ENCODE measurements around the gene TCF7.

Gene TCF7

GRCh38 chr5:134090522-134090921, 24.0 kb upstream of the TCF7 start:
- no peak for DNase-seq (ENCODE audit: low read depth)

- DNase-seq (ENCODE audit: low read depth) = no peak
These were observed 22.8 kb upstream of the TCF7 start for GRCh38 chr5:134091626-134092121.

DNA sequence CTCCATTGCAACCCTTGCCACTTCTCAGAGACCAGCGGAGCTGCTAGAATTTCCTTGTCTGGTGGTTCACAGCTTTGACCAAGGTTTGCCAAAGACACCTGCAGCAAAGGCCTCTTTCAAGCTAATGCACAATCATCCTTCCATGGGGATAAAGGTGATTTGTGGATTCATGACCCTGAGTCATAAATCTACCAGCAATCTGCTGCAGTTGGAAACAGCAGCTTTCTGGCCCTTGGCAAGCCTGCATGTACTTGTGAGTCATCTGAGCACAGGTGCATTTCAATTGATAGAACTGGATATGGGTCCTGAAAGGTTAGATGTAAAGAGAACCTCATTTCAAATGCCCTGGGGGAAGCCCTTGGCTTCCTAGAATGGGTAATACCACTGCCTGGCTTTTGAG, 21.6 kb upstream of the TCF7 start:
- no peak for DNase-seq (ENCODE audit: low read depth)

DNA sequence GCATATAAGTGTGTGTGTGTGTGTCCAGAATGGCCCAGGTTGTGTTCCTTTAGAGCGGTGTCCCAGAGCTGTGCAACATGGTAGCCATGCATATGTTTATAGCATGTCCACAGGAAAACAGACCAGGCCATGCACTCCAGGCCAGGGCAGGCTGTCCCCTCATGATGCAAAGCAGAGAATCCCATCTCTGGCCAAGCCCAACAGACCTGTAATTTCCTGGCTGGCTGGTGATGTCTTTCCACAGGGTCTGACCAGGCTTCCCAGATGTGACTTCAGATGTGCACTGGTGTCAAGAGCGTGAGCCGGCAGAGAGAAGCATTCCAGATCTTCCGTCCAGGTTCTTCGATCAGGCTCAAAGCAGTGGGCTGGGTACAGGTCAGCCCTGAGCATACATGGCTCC, 21.1 kb upstream of the TCF7 start:
- DNase-seq (ENCODE audit: low read depth) = no peak

- no peak for DNase-seq (ENCODE audit: low read depth)
These were observed 19.2 kb upstream of the TCF7 start for GRCh38 chr5:134095293-134095692.

- DNase-seq (ENCODE audit: low read depth) = no peak
These were observed 18.4 kb upstream of the TCF7 start for GRCh38 chr5:134095887-134096589.

- DNase-seq (ENCODE audit: low read depth) = no peak
These were observed 17.2 kb upstream of the TCF7 start for GRCh38 chr5:134097211-134097749.

DNA sequence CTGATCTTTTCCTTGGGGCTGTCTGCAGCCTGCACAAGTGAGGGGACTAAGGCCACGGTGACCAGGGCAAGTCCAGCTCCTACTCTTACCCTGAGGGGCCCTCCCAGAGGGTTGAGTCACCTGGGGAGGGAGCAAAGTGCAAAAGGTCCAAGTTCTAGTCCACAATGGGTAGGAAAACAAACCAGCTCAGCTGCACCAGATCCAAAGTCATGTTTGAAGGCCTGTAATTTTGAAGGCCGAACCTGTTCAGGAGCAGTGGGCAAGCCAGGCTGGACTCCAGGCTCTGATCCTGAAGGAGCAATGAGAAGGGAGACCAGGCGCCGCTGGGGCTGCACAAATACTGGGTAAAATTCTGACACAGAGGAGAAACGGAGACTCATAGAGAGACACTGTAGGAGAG, 15.8 kb upstream of the TCF7 start:
- DNase-seq (ENCODE audit: low read depth) = no peak

- no peak for DNase-seq (ENCODE audit: low read depth)
These were observed 15.1 kb upstream of the TCF7 start for GRCh38 chr5:134099288-134099872.

DNA sequence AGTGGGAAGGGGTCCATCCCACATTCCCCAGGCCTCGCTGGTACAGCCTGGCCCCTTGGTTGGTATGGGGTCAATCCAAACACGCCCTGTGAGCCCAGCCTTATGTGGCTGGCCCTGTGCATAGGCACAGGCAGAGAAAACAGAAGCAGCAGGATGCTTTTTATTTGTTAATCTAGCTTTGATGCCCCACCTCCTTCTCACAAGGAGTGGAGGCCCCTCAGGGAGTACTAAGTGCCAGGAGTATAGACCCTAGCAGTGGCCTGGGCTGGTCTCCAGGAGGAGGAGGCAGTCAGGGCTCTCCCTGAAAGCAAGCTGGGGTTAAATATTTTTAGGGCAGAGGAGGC, 14.6 kb upstream of the TCF7 start:
- no peak for DNase-seq (ENCODE audit: low read depth)

GRCh38 chr5:134100283-134101091, 14.0 kb upstream of the TCF7 start:
- DNase-seq (ENCODE audit: low read depth) = peak; percentile 71

- peak; percentile 76 for DNase-seq (ENCODE audit: low read depth)
These were observed 12.6 kb upstream of the TCF7 start for GRCh38 chr5:134101686-134102439.

DNA sequence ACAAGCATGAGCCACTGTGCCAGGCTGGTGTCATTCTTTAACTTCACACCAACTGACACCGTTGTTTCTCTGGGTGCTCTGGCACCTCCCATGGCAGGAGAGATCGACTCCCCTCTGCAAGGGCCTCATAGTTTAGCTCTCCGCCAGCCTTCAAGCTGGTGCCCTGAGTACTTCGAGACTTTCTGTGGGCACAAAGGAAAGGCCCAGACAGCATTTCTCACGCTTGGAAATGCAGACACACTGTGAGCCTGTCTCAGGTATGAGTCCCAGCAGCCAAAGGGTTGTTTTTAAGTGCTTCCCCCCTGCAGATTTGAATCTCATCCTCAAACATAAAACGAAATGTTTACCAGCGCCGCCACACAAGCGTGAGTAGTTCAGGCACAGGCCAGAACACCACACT, 11.1 kb upstream of the TCF7 start:
- DNase-seq (ENCODE audit: low read depth) = no peak

DNA sequence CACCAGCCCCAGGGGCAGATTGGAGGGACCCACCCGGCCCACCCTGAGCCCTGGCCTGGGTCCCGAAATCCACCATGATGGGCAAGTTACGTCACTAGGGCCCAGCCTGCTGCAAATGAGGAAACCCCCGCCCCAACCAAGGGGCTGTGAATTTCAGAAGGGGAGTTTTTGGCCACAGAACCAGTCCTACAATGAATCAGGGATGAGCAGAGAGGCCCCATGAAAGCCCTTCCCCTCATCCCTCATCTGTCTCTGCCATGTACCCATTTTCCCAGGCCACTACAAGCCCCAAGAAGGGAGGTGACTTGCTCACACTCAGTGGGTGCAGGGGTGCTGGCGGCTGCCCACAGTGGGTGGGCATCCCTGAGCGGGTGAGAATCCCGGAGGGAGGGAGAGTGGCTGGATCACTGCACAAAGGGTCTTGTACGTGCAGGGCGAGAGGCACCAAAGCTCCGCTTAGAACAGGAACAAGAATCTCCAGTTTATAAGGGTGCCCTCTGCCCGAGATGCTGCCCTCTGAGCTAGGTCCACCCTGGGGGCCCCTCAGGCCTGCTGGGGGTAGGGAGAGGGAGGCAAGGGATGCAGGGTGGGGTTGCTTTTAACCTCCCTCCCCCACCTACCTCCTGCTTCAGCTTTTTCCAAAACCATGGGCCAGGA, 10.4 kb upstream of the TCF7 start:
- DNase-seq (ENCODE audit: low read depth) = no peak

GRCh38 chr5:134106991-134107701, 7.3 kb upstream of the TCF7 start:
- no peak for DNase-seq (ENCODE audit: low read depth)

GRCh38 chr5:134107779-134108178, 6.7 kb upstream of the TCF7 start:
- no peak for DNase-seq (ENCODE audit: low read depth)

- no peak for DNase-seq (ENCODE audit: low read depth)
These were observed 4.1 kb upstream of the TCF7 start for GRCh38 chr5:134110382-134110781.

GRCh38 chr5:134111741-134112647, 2.5 kb upstream of the TCF7 start:
- no peak for DNase-seq (ENCODE audit: low read depth)

- no peak for DNase-seq (ENCODE audit: low read depth)
These were observed 1.6 kb upstream of the TCF7 start for GRCh38 chr5:134112726-134113362.

Data from activated T-cell treated with anti-CD3 and anti-CD28 coated beads for 48 hours (primary cell).